IMR-90 (cell line): ENCODE results near the gene NUDT9. TPM values are rescaled to one million over a fixed set of nuclear protein-coding genes. Genes with fewer than 3 reads are reported as not detected.

Source experiments
- ATAC-seq: fragments of 200-7000 bp; cut with Tn5 transposase; 2 replicates; pipeline ENCODE4 v1.9.1; 2020; ENCODE audit warnings: low read depth, mild to moderate bottlenecking, moderate library complexity
- BruUV-seq: library from RNA; stranded (reverse); fragments of 400-500 nt; replicated peaks from 2 replicates; lab custom pipeline; 2021; lab: Mats Ljungman, UMichigan
- CTCF ChIA-PET: fragments of 300-600 bp; formaldehyde crosslinking; extraction: SDS; loops from one replicate; lab custom pipeline; 2021; ENCODE audit warnings: antibody characterized with exemption; lab: Yijun Ruan, JAX
- POLR2A ChIA-PET: fragments of 300-600 bp; sonication (Branson Sonifier 250); formaldehyde crosslinking; loops from one replicate; lab custom pipeline; 2022; ENCODE audit warnings: antibody characterized with exemption; ENCODE audit not compliant: unreplicated experiment; lab: Charles Lee
- DNase-seq: peaks from one replicate; pipeline ENCODE4 v3.0.0; 2013
- H2AFZ ChIP-seq: replicated peaks from 2 replicates; pipeline ENCODE3; 2013; ENCODE audit warnings: low read length, mild to moderate bottlenecking; ENCODE audit not compliant: poor library complexity
- H2AK5ac ChIP-seq: 2 replicates; pipeline ENCODE4 v1.6.1; 2013; ENCODE audit warnings: low read depth, low read length, inconsistent platforms
- H2AK9ac ChIP-seq: replicated peaks from 2 replicates; pipeline ENCODE3; 2013; ENCODE audit warnings: mild to moderate bottlenecking, low read depth, low read length, moderate library complexity; ENCODE audit not compliant: poor library complexity
- H2BK120ac ChIP-seq: 2 replicates; pipeline ENCODE4 v1.6.1; 2013; ENCODE audit warnings: low read depth, low read length, inconsistent platforms
- H2BK15ac ChIP-seq: 3 replicates; pipeline ENCODE4 v1.6.1; 2013; ENCODE audit warnings: low read depth, low read length, inconsistent platforms
- H2BK20ac ChIP-seq: 2 replicates; pipeline ENCODE4 v1.6.1; 2013; ENCODE audit warnings: low read depth, mild to moderate bottlenecking, inconsistent platforms, low read length, moderate library complexity
- H2BK5ac ChIP-seq: 2 replicates; pipeline ENCODE4 v1.6.1; 2013; ENCODE audit warnings: mild to moderate bottlenecking, low read depth, low read length, inconsistent platforms; ENCODE audit not compliant: poor library complexity, severe bottlenecking
- H3K14ac ChIP-seq: replicated peaks from 2 replicates; pipeline ENCODE4 v1.6.1; 2013; ENCODE audit warnings: low read depth, low read length, inconsistent platforms
- H3K18ac ChIP-seq: 2 replicates; pipeline ENCODE4 v1.6.1; 2013; ENCODE audit warnings: low read depth, low read length, control low read depth
- H3K23ac ChIP-seq: 2 replicates; pipeline ENCODE4 v1.6.1; 2013; ENCODE audit warnings: low read depth, low read length, inconsistent platforms
- H3K27ac ChIP-seq: 2 replicates; pipeline ENCODE4 v1.5.1; 2013; ENCODE audit warnings: mild to moderate bottlenecking, control low read depth, low read length; ENCODE audit not compliant: insufficient read depth
- H3K27me3 ChIP-seq: 2 replicates; pipeline ENCODE4 v1.6.1; 2013; ENCODE audit warnings: low read length; ENCODE audit not compliant: control insufficient read depth, insufficient read depth
- H3K36me3 ChIP-seq: 2 replicates; pipeline ENCODE4 v1.6.1; 2013; ENCODE audit warnings: low read length, mixed read lengths; ENCODE audit not compliant: control insufficient read depth, insufficient read depth
- H3K4ac ChIP-seq: 2 replicates; pipeline ENCODE4 v1.6.1; 2013; ENCODE audit warnings: low read depth, low read length, inconsistent platforms
- H3K4me1 ChIP-seq: 2 replicates; pipeline ENCODE4 v1.6.1; 2013; ENCODE audit warnings: low read length, mixed read lengths; ENCODE audit not compliant: control insufficient read depth, insufficient read depth
- H3K4me2 ChIP-seq: 2 replicates; pipeline ENCODE4 v1.6.1; 2013; ENCODE audit warnings: low read depth, mild to moderate bottlenecking, control low read depth, low read length, moderate library complexity
- H3K4me3 ChIP-seq: 2 replicates; pipeline ENCODE4 v1.5.1; 2013; ENCODE audit warnings: low read depth, mild to moderate bottlenecking, control low read depth, low read length, moderate library complexity; ENCODE audit not compliant: insufficient read depth
- H3K56ac ChIP-seq: 2 replicates; pipeline ENCODE4 v1.6.1; 2013; ENCODE audit warnings: low read length, inconsistent platforms; ENCODE audit not compliant: insufficient read depth; ENCODE audit errors: extremely low read depth
- H3K79me1 ChIP-seq, 2 experiments: 2 replicates each; pipeline ENCODE4 v1.6.1; 2013; ENCODE audit warnings: low read length in 2 of 2, inconsistent platforms in 1 of 2, low read depth in 1 of 2
- H3K9ac ChIP-seq: 2 replicates; pipeline ENCODE4 v1.6.1; 2013; ENCODE audit warnings: low read depth, low read length, control low read depth
- H3K9me1 ChIP-seq: 2 replicates; pipeline ENCODE4 v1.6.1; 2013; ENCODE audit warnings: low read length, inconsistent platforms; ENCODE audit not compliant: insufficient read depth
- H3K9me3 ChIP-seq: 2 replicates; pipeline ENCODE4 v1.6.1; 2013; ENCODE audit warnings: low read length; ENCODE audit not compliant: control insufficient read depth, insufficient read depth
- H4K20me1 ChIP-seq: 2 replicates; pipeline ENCODE4 v1.6.1; 2013; ENCODE audit warnings: low read length, inconsistent platforms; ENCODE audit not compliant: insufficient read depth
- H4K5ac ChIP-seq: 2 replicates; pipeline ENCODE4 v1.6.1; 2013; ENCODE audit warnings: mild to moderate bottlenecking, low read depth, low read length, control low read depth
- H4K8ac ChIP-seq, 2 experiments: 2 replicates each; pipeline ENCODE4 v1.6.1; 2013; ENCODE audit warnings: low read depth in 2 of 2, low read length in 2 of 2, control low read depth in 1 of 2, inconsistent platforms in 1 of 2
- H4K91ac ChIP-seq: 2 replicates; pipeline ENCODE4 v1.6.1; 2013; ENCODE audit warnings: low read depth, low read length, inconsistent platforms; ENCODE audit not compliant: insufficient read depth
- NFE2L2 ChIP-seq: fragments of 150-350 bp; IDR thresholded peaks from 2 replicates; pipeline ENCODE4 v1.6.1; 2016; ENCODE audit warnings: low read depth, mild to moderate bottlenecking, low read length
- SMC3 ChIP-seq: fragments of 150-350 bp; IDR thresholded peaks from 2 replicates; pipeline ENCODE4 v1.6.1; 2016; ENCODE audit warnings: low read depth, mild to moderate bottlenecking, antibody characterized with exemption, low read length, moderate library complexity
- dilution Hi-C: fragments of 300-500 bp; cut with HindIII; formaldehyde crosslinking; loops from one replicate; pipeline ENCODE4 v1.14.3; 2018; ENCODE audit warnings: low sequenced_read_pairs; ENCODE audit not compliant: unreplicated experiment
- in situ Hi-C: fragments of 300-500 bp; cut with MboI; formaldehyde crosslinking; loops from 3 replicates; pipeline ENCODE4 v1.14.3; 2019; ENCODE audit warnings: low sequenced_read_pairs, inconsistent platforms, mixed read lengths
- intact Hi-C: fragments of 100-400 bp; cut with micrococcal nuclease; formaldehyde crosslinking; loops from 2 replicates; pipeline ENCODE4 v1.10.0; 2022
- polyA plus RNA-seq, 3 experiments: library from polyadenylated mRNA; depleted of rRNA; stranded (reverse); fragments of >200 nt; gene quantifications; 2 replicates each; pipeline ENCODE4 v1.2.3, GENCODE V29; 2012; ENCODE audit warnings: low replicate concordance in 1 of 3
- total RNA-seq: library from RNA; depleted of rRNA; stranded (reverse); fragments of >200 nt; gene quantifications from 2 replicates; pipeline ENCODE4 v1.2.3, GENCODE V29; 2012

NUDT9 gene
- total and polyA plus RNA-seq, 2 of the 4 experiments (the other 2 are of a cell fraction), result 10.0 to 23.5 TPM

DNA sequence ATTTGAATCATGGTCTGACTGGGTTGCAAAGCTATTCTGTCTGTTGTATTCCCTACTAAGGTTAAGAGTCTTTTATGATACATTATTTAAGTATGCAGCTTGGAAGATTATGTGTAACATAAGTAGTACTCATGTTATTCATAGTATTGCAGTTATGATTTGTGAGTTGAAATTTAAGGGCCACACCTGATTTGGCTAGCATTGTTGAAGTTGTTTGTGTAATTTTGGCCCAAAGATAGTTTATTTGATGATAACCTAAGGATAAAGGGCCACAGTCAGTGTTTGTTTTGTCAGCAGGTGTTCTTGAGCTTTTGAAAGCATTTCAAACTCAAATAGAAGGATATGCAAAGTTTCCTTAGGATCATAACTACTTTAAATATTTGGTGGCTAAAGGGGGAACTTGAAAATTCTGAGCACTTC, 38.9 kb downstream of the NUDT9 start:
- H2BK5ac ChIP-seq, result no peak overlapping the region
- no peaks in the 10 kb centered on the region for H3K9me3 ChIP-seq
- peaks cover 8% of the 10 kb centered on the region; the same call in 1 of the 2 replicates for H3K36me3 ChIP-seq
- no peak overlapping the region for H2BK20ac ChIP-seq
- H2AK9ac ChIP-seq, result no peak overlapping the region
- no peak overlapping the region for H3K18ac ChIP-seq
- intact Hi-C loops (no loop called here), in situ Hi-C loops (loop anchor here (10.0 to 25.0 kb wide), 2 partner anchors 86 to 549 kb away; no protein-coding TSS in a partner anchor), dilution Hi-C loops (no loop called here)
- H3K14ac ChIP-seq, result no peak overlapping the region
- no peak for TF ChIP-seq SMC3
- no peak for TF ChIP-seq NFE2L2
- H3K9ac ChIP-seq, result no peak overlapping the region
- no peak overlapping the region for H3K4ac ChIP-seq
- H3K4me1 ChIP-seq, result no peaks in the 10 kb centered on the region; the same call in 1 of the 2 replicates
- DNase-seq (peak; percentile 50), ATAC-seq (peak; percentile 56)
- no peak overlapping the region for H3K56ac ChIP-seq
- CTCF ChIA-PET, result no interaction called here
- H4K8ac ChIP-seq, result no peak overlapping the region
- no peak overlapping the region for H3K4me2 ChIP-seq
- H2AFZ ChIP-seq, result no peak overlapping the region
- H3K4me3 ChIP-seq, result no peak overlapping the region
- no peaks in the 10 kb centered on the region for H3K9me1 ChIP-seq
- no peaks in the 10 kb centered on the region for H3K27me3 ChIP-seq
- BruUV-seq, result no TSS peak
- H3K23ac ChIP-seq, result no peak overlapping the region
- POLR2A ChIA-PET, result no interaction called here
- H2BK120ac ChIP-seq, result no peak overlapping the region
- H3K27ac ChIP-seq, result no peak overlapping the region
- no peaks in the 10 kb centered on the region for H3K79me1 ChIP-seq
- H4K20me1 ChIP-seq, result no peaks in the 10 kb centered on the region
- H4K5ac ChIP-seq, result no peak overlapping the region
- no peak overlapping the region for H4K91ac ChIP-seq
- no peak overlapping the region for H2BK15ac ChIP-seq
- no peak overlapping the region for H2AK5ac ChIP-seq
